Measurements from ENCODE around the gene PLA2G10.
"Not testable (repeated sequence)": the region's sequence is repeated elsewhere in the genome, so short reads cannot be mapped to it uniquely, and the experiment has no call there.

Gene PLA2G10

GRCh38 chr16:14635395-14636165, 58.5 kb downstream of the PLA2G10 start:
- Mint-ChIP-seq H3K9me3 (ENCODE audit: low read depth) (no peaks in the 10 kb centered on the region), H3K4me1 (ENCODE audit: low read depth) (peaks cover 62% of the 10 kb centered on the region), H3K4me3 (peak overlapping the region; percentile 58), H3K27ac (peak overlapping the region; percentile 46), H3K36me3 (peaks cover 2% of the 10 kb centered on the region), H3K27me3 (no peaks in the 10 kb centered on the region)

- Mint-ChIP-seq H3K27me3 (no peaks in the 10 kb centered on the region), H3K4me1 (ENCODE audit: low read depth) (peaks cover 58% of the 10 kb centered on the region), H3K27ac (peak overlapping the region; percentile 98), H3K36me3 (peaks cover 5% of the 10 kb centered on the region), H3K9me3 (ENCODE audit: low read depth) (peaks cover 3% of the 10 kb centered on the region), H3K4me3 (peak overlapping the region; percentile 100)
These were observed 59.8 kb downstream of the PLA2G10 start for GRCh38 chr16:14634389-14634725.

- H3K27me3 Mint-ChIP-seq, result no peaks in the 10 kb centered on the region
- peaks cover 66% of the 10 kb centered on the region for H3K4me1 Mint-ChIP-seq (ENCODE audit: low read depth)
- peaks cover 3% of the 10 kb centered on the region for H3K9me3 Mint-ChIP-seq (ENCODE audit: low read depth)
- peaks cover 5% of the 10 kb centered on the region for H3K36me3 Mint-ChIP-seq
- peak within 1 kb of the TSS; percentile 98 for H3K27ac Mint-ChIP-seq
- H3K4me3 Mint-ChIP-seq, result peak within 1 kb of the TSS; percentile 100
These were observed 61.2 kb downstream of the PLA2G10 start, which contains the start of gene BFAR for GRCh38 chr16:14632693-14633569. TSS of gene BFAR (plus strand) at chr16:14632951. CDS start at chr16:14644347, 11,396 bp downstream.

- H3K9me3 Mint-ChIP-seq (ENCODE audit: low read depth); H3K36me3 Mint-ChIP-seq; H3K27me3 Mint-ChIP-seq: not testable (repeated sequence)
- Mint-ChIP-seq H3K4me1 (ENCODE audit: low read depth) (peaks cover 61% of the 10 kb centered on the region), H3K4me3 (peak overlapping the region; percentile 98), H3K27ac (peak overlapping the region; percentile 99)
These were observed 63.3 kb downstream of the PLA2G10 start for GRCh38 chr16:14630620-14631330.

GRCh38 chr16:14629919-14630619, 64.0 kb downstream of the PLA2G10 start, which contains the start of gene PARN:
TSS of gene PARN (minus strand) at chr16:14630260. CDS start at chr16:14630125, 135 bp downstream.
- peak within 1 kb of the TSS; percentile 98 for H3K4me3 Mint-ChIP-seq
- H3K36me3 Mint-ChIP-seq, result peaks cover 8% of the 10 kb centered on the region
- H3K27me3 Mint-ChIP-seq, result no peaks in the 10 kb centered on the region
- peak within 1 kb of the TSS; percentile 99 for H3K27ac Mint-ChIP-seq
- peaks cover 58% of the 10 kb centered on the region for H3K4me1 Mint-ChIP-seq (ENCODE audit: low read depth)
- H3K9me3 Mint-ChIP-seq (ENCODE audit: low read depth), result peaks cover 3% of the 10 kb centered on the region

GRCh38 chr16:14629612-14629918, 64.5 kb downstream of the PLA2G10 start:
- Mint-ChIP-seq H3K4me1 (ENCODE audit: low read depth) (peaks cover 53% of the 10 kb centered on the region), H3K36me3 (peaks cover 8% of the 10 kb centered on the region), H3K9me3 (ENCODE audit: low read depth) (peaks cover 3% of the 10 kb centered on the region), H3K27ac (peak overlapping the region; percentile 97), H3K4me3 (peak overlapping the region; percentile 98), H3K27me3 (no peaks in the 10 kb centered on the region)

- H3K9me3 Mint-ChIP-seq (ENCODE audit: low read depth), result peaks cover 3% of the 10 kb centered on the region
- peak overlapping the region; percentile 98 for H3K4me3 Mint-ChIP-seq
- H3K27ac Mint-ChIP-seq, result peak overlapping the region; percentile 97
- H3K4me1 Mint-ChIP-seq (ENCODE audit: low read depth), result peaks cover 48% of the 10 kb centered on the region
- peaks cover 6% of the 10 kb centered on the region for H3K36me3 Mint-ChIP-seq
- H3K27me3 Mint-ChIP-seq, result no peaks in the 10 kb centered on the region
These were observed 65.1 kb downstream of the PLA2G10 start for GRCh38 chr16:14628806-14629611.

GRCh38 chr16:14627078-14627477, 67.0 kb downstream of the PLA2G10 start:
- no peak overlapping the region for H3K4me3 Mint-ChIP-seq
- peaks cover 45% of the 10 kb centered on the region for H3K4me1 Mint-ChIP-seq (ENCODE audit: low read depth)
- peaks cover 3% of the 10 kb centered on the region for H3K9me3 Mint-ChIP-seq (ENCODE audit: low read depth)
- H3K27me3 Mint-ChIP-seq, result no peaks in the 10 kb centered on the region
- H3K36me3 Mint-ChIP-seq, result peaks cover 8% of the 10 kb centered on the region
- H3K27ac Mint-ChIP-seq, result no peak overlapping the region
